ENCODE measurements around the gene USP5.

Gene USP5

DNA sequence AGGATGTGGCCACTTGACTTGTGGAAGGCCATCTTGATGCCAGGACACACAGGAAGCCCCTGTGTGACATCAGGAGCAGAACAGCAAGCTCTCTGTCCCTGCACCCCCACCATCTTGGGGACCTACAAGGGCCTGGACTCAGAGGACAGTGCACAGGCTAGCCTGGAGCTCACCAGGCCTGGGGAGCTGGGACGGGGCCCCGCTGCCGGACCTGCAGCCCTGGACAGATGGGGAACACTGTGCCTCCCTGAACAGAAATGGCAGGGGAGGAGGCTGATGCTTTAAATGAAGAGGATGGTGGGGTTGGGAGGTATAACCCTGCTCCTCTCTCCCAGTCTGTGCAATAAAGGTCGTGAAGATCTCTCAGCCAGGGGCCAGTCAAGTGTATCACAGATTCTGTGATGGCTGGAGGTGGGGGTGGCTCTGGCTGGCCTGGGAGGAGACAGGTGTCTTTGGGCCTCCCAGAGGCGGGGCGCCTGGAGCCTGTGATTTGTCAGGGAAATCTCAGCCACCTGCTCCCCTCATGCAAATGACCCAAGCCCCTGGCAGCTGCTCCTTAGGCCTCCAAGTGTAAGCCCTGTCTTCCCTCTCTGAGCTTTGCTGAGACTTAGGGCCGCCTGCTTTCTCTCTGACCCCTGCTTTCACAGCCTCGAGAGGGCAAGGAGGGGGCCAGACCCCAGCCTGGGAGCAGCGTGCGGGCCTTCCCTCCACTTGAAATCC is 12.3 kb upstream of the USP5 start:
- no peak for TF ChIP-seq CTCF (IDR thresholded peaks at IDR 0.05)

DNA sequence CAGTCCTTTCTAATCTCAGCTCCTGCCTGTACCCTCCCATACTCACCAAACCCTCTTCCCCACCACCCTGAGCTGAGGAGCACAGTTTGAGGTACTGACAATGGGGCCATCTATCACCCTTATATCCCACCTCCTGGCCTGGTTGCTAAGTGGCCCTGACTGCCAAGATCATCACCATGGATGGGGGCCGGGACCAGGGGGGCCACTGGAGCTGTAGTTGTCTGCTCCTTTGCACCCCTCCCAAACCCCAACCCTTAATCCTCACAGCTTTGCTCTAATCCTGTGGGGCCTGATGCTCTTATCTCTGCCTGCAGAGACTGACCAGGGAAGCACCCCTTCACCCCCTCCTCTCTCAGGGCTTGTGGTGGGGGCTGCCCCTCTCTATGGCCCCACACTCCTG is 11.6 kb upstream of the USP5 start:
- TF ChIP-seq CTCF (IDR thresholded peaks at IDR 0.05) = no peak

DNA sequence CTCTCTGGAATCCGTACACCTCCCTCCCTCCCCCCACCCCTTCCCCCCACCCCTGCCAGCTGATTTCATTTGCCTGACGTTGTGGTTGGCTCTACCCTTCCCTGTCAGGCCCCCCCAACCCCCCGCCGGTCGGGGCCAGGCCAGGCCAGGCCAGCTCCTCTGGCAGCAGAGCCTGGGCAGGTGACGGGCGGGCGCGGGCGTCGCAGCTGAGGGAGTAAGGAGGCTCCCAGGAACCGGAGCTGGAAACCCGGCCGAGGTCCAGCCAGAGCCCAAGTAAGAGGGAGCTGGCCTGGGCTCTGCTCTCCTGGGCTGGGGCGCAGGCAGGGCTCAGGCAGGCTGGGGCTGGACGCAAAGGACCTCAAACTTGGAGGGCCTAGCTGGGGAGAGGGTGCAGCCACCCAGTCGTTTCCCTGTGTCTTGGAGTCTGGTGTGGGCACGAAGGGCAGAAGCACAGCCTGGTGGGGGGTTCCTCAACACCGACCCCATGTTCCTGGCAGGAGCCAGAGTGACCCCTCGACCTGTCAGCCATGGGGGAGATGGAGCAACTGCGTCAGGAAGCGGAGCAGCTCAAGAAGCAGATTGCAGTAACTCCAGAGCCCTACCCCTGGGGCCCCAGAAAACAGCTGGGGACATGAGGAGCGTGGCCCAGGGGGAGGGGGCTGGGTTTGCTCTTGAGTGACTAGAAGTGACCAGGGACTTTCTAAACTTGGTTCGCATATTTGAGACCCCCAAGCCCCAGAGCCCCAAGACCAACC is 11.0 kb upstream of the USP5 start, which contains the start of gene GNB3:
Gene GNB3, plus strand, starts transcription at position 165 of the 755 bp plus-strand sequence. Its CDS starts 363 bp downstream, at position 528.
- TF ChIP-seq CTCF (IDR thresholded peaks at IDR 0.05) = no peak

- TF ChIP-seq CTCF (IDR thresholded peaks at IDR 0.05) = no peak
These were observed 9.9 kb upstream of the USP5 start for GRCh38 chr12:6842075-6842474.

GRCh38 chr12:6843118-6843902 is 8.6 kb upstream of the USP5 start:
- TF ChIP-seq CTCF (IDR thresholded peaks at IDR 0.05) = no peak

DNA sequence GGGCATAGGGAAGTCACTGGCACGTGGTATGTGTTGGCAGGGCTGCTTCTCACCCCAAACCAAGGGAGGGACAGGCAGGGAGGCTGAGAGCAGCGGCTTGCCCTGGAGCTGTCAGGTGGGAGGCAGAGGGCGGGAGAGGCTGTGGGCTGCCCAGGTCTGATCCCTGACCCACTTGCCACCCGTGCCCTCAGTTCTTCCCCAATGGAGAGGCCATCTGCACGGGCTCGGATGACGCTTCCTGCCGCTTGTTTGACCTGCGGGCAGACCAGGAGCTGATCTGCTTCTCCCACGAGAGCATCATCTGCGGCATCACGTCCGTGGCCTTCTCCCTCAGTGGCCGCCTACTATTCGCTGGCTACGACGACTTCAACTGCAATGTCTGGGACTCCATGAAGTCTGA is 6.6 kb upstream of the USP5 start:
- no peak for TF ChIP-seq CTCF (IDR thresholded peaks at IDR 0.05)

- TF ChIP-seq CTCF (IDR thresholded peaks at IDR 0.05) = no peak
These were observed 5.6 kb upstream of the USP5 start for GRCh38 chr12:6846316-6846869.
